Breast epithelium (tissue), 3 donors: Measurements from ENCODE around the gene LAMB3.

ENCODE experiments used
- POLR2A ChIP-seq: fragments of 450-650 bp; IDR thresholded peaks from one replicate; pipeline ENCODE4 v1.6.1; 2016; ENCODE audit warnings: antibody characterized with exemption, mild to moderate bottlenecking, moderate library complexity
- TF ChIP-seq, protein P1 (sequence below), 3 donors: fragments of 450-650 bp; IDR thresholded peaks; one replicate each; pipeline ENCODE4 v1.5.1; 2016 to 2017; ENCODE audit warnings: antibody characterized with exemption in 3 of 3, mild to moderate bottlenecking in 3 of 3, moderate library complexity in 3 of 3

- TF ChIP-seq, protein P1, sequence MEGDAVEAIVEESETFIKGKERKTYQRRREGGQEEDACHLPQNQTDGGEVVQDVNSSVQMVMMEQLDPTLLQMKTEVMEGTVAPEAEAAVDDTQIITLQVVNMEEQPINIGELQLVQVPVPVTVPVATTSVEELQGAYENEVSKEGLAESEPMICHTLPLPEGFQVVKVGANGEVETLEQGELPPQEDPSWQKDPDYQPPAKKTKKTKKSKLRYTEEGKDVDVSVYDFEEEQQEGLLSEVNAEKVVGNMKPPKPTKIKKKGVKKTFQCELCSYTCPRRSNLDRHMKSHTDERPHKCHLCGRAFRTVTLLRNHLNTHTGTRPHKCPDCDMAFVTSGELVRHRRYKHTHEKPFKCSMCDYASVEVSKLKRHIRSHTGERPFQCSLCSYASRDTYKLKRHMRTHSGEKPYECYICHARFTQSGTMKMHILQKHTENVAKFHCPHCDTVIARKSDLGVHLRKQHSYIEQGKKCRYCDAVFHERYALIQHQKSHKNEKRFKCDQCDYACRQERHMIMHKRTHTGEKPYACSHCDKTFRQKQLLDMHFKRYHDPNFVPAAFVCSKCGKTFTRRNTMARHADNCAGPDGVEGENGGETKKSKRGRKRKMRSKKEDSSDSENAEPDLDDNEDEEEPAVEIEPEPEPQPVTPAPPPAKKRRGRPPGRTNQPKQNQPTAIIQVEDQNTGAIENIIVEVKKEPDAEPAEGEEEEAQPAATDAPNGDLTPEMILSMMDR (IDR thresholded peaks at IDR 0.05): no peak
- TF ChIP-seq POLR2A: no peak
Measured at GRCh38 chr1:209617047-209617673, 35.1 kb downstream of the LAMB3 start.
